Activated CD4-positive, alpha-beta T cell treated with anti-CD3 and anti-CD28 coated beads, Interleukin-2, Interleukin-4, amounts not matched to agents 100 ng/mL and 50 ng/mL, durations not matched to agents 16 hours and 8 hours (primary cell): Measurements from ENCODE around the gene MORC3.
"Not testable (repeated sequence)": the region's sequence is repeated elsewhere in the genome, so short reads cannot be mapped to it uniquely, and the experiment has no call there.

Source experiments
- DNase-seq: peaks from one replicate; pipeline ENCODE4 v3.0.0-alpha.2; 2020; ENCODE audit warnings: low spot score

The MORC3 gene

GRCh38 chr21:36385233-36386030 lies 65.4 kb downstream of the MORC3 start, which contains the start of gene CHAF1B:
Gene CHAF1B (plus strand): TSS chr21:36385392. CDS start chr21:36386137, 745 bp downstream.
- DNase-seq, result peak; percentile 86

GRCh38 chr21:36386031-36386642 lies 66.1 kb downstream of the MORC3 start:
- DNase-seq, result no peak

- DNase-seq, result no peak
Observed at GRCh38 chr21:36388096-36388495, 68.1 kb downstream of the MORC3 start.

GRCh38 chr21:36388835-36389234 lies 68.8 kb downstream of the MORC3 start:
- no peak for DNase-seq

- not testable (repeated sequence) for DNase-seq
Observed at GRCh38 chr21:36391649-36392048, 71.7 kb downstream of the MORC3 start.

- DNase-seq, result no peak
Observed at GRCh38 chr21:36395353-36396111, 75.5 kb downstream of the MORC3 start.

GRCh38 chr21:36396325-36396724 lies 76.3 kb downstream of the MORC3 start:
- DNase-seq, result no peak

GRCh38 chr21:36396971-36397370 lies 77.0 kb downstream of the MORC3 start:
- no peak for DNase-seq

- DNase-seq, result no peak
Observed at GRCh38 chr21:36397606-36398005, 77.6 kb downstream of the MORC3 start.

GRCh38 chr21:36399736-36400135 lies 79.7 kb downstream of the MORC3 start:
- DNase-seq, result not testable (repeated sequence)

GRCh38 chr21:36400719-36401118 lies 80.7 kb downstream of the MORC3 start:
- DNase-seq, result no peak

- DNase-seq, result no peak
Observed at GRCh38 chr21:36402339-36402738, 82.3 kb downstream of the MORC3 start.

GRCh38 chr21:36403713-36404112 lies 83.7 kb downstream of the MORC3 start:
- DNase-seq, result no peak

- DNase-seq, result no peak
Observed at GRCh38 chr21:36408568-36408967, 88.6 kb downstream of the MORC3 start.

GRCh38 chr21:36411301-36411700 lies 91.3 kb downstream of the MORC3 start:
- DNase-seq, result no peak

GRCh38 chr21:36412916-36413315 lies 92.9 kb downstream of the MORC3 start:
- DNase-seq, result no peak

- DNase-seq, result no peak
Observed at GRCh38 chr21:36415375-36415774, 95.4 kb downstream of the MORC3 start.

- no peak for DNase-seq
Observed at GRCh38 chr21:36419241-36419640, 99.2 kb downstream of the MORC3 start.

GRCh38 chr21:36419996-36420395 lies 100.0 kb downstream of the MORC3 start:
- peak; percentile 48 for DNase-seq

- no peak for DNase-seq
Observed at GRCh38 chr21:36420571-36421339, 100.8 kb downstream of the MORC3 start.

- DNase-seq, result peak; percentile 31
Observed at GRCh38 chr21:36422279-36423098, 102.5 kb downstream of the MORC3 start.
